HG03175 (cell line): ENCODE measurements around the gene HELZ.
"Not testable (repeated sequence)": the region's sequence is repeated elsewhere in the genome, so short reads cannot be mapped to it uniquely, and the experiment has no call there.

Experiments
- ATAC-seq: cut with Tn5 transposase; IDR thresholded peaks from one replicate; pipeline ENCODE4 v1.9.1; 2021; ENCODE audit warnings: mild to moderate bottlenecking, moderate library complexity; ENCODE audit not compliant: unreplicated experiment

The HELZ gene

DNA sequence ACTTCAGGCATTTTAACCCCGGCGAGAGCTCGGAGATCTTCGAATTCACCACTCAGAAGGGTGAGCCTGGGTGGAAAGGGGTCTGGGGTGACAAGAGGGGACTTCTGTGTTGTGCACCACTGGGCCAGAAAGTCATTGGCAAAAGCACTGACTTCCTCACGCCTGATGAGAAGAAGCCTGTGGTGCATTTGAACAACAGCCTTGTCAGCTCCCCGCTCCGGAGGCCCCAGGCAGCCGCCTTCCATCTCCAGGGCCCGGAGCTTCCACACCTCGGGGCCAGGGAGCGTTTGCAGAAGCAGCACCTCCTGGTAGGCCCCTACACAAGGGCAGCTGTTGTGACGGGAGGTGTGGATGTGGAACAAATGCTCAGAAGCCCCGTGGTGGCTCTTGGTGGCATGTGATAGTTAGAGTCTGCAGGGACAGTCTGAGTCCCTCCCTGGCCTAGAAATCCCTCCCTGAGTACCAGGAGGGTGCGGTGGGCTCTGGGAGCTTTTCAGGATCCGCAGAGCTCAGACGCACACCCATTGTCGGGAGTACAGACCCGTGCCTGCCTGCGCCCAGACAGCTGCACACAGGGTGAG, 190.9 kb downstream of the HELZ start:
- ATAC-seq, result no peak

- no peak for ATAC-seq
Observed at GRCh38 chr17:67053438-67054000, 191.5 kb downstream of the HELZ start.

- ATAC-seq, result no peak
Observed at GRCh38 chr17:67052720-67053437, 192.1 kb downstream of the HELZ start.

GRCh38 chr17:67051837-67052236, 193.2 kb downstream of the HELZ start:
- ATAC-seq, result no peak

GRCh38 chr17:67051155-67051538, 193.8 kb downstream of the HELZ start:
- ATAC-seq, result no peak

- ATAC-seq, result no peak
Observed at GRCh38 chr17:67050471-67051154, 194.4 kb downstream of the HELZ start.

DNA sequence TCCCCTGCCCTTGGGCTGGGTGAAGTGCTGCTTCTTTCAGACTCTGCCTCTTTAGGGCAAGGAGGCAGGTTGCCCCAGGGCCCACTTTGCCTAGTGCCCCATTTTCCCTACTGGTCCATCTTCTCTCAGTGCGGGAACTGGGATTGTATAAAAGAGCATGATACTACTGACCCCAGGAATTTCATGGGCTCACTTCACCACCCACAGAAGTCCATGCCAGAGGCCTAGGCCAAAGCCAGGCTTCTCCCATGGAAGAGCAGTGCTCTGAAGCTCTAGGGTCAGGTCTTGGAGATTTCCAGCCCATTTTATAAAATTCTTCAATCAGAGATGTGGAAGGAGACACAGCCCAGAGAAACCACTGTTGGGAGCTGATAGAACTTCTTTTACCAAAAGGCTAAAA, 194.9 kb downstream of the HELZ start:
- no peak for ATAC-seq

DNA sequence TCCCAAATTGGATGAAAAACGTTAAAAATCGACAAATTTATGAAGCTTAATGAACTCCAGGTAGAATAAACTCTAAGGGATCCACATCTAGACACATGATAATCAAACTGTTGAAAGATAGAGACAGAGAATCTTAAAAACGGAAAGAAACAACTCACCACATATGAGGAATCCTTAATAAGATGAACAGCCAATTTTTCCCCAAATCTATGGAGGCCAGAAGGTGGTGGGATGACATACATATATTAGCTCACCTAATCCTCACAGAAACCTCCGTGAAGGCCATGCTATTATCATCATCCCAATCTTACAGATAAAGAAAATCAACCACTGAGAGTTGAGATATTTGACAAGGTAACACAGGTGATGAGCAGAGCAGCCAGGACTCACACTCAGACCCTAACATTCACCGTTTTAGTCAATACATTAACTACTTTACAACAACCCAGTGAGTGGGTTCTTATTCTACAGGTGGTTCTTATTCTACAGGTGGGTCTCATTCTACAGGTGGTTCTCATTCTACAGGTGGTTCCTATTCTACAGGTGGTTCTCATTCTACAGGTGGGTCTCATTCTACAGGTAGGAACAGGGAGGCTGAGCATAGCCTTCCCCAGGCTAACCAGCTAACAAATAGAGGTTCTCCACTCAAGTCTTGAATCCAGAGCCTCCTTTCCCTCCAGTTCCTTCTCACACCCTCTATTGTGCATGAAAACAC, 195.8 kb downstream of the HELZ start:
- ATAC-seq, result no peak

DNA sequence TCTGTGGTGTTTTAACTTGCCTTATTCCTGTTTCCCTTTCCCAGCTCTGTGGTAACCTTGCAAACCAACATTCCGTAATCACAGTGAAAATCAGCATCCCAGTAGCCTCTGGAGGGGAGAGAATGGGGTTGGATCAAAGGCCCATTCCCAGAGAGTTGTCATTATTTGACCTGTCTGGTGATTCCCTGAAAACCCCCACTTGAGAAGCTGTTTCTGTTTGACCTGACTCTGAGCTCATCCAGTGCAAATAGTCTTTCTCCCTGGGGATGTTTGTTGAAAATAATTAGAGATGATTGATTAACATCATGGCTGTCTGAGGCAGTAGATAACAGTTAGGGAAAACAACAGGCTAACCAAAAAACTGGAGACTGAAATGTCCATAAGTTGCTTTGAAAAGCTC, 197.6 kb downstream of the HELZ start:
- no peak for ATAC-seq

- no peak for ATAC-seq
Observed at GRCh38 chr17:67046398-67046797, 198.6 kb downstream of the HELZ start.

DNA sequence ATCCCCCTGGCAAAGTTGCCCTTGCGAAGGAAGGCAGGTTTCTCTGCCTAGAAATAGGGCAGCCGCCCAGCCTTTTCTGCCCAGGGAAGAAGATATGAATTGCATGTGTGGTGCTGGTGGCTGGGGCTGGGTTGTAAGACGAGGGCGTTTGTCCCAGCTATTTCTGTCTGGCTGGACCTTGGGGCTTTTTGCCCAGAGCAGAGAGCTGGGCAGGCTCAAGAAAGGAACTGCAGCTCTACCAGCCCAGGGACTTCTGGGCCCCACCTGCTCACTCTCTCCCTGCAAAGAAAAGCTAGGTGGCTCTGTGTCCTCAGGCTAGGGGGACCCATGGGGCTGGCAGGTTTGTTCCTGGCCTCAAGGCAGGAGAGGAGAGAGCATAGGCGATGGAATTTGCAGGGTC, 200.1 kb downstream of the HELZ start:
- ATAC-seq, result no peak

DNA sequence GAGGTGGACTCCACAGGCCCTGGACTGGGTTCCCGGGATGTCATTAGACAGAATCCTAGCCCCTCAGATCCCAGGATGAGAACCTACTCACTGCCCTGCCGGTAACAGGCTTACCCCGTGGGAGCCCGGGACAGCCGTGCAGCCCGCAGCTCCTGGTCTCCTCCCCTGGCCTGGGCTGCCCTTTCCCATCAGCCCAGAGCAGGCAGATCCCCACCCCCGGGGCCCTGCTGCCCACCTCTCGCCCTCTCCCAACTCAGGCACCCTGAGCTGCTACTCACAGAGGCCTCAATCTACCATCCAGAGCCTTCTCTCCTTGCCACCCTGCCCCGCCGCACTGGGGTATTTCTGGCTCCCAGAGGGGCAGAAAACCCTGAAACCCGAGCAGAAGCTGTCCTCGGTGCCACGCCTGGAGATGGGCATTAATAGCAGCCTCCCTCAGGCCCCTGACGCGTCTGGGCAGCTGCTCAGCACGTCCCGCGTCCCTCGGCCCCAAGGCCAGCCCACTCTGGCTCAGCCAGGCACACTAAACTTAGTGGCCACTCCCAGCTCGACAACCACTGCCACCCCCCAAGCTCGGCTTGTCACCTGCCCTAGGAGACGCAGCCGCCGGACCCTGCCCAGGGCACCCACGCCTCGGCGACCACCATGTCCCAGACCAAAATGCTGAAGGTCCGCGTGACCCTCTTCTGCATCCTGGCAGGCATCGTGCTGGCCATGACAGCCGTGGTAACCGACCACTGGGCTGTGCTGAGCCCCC, 200.8 kb downstream of the HELZ start, which contains the start of gene CACNG1:
Gene CACNG1, plus strand, starts transcription at position 539 of the 757 bp plus-strand sequence. Its CDS starts 107 bp downstream, at position 646.
- no peak for ATAC-seq

DNA sequence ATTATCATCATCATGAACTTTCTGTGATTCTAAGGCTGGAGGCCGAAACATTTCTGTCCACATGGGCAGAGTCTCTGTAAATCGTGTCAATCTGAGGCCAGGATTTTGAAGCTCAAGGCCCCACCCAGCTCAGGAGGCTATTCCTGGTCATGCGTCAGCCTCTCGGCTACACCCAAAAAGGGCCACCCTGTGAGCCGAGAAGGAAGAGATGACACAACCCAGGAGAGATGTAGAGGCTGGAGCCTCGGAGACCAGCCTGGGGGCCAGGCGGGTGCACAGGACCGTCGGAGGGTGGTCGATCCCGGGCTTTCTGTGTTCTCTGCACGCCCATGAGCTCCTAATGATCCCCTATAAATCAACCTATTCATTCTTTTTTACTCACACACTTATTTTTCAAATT, 201.7 kb downstream of the HELZ start:
- ATAC-seq, result no peak

- no peak for ATAC-seq
Observed at GRCh38 chr17:67041941-67042899, 202.8 kb downstream of the HELZ start.

- ATAC-seq, result no peak
Observed at GRCh38 chr17:67041531-67041930, 203.5 kb downstream of the HELZ start.

GRCh38 chr17:67041119-67041518, 203.9 kb downstream of the HELZ start:
- not testable (repeated sequence) for ATAC-seq

- ATAC-seq, result no peak
Observed at GRCh38 chr17:67040652-67041051, 204.3 kb downstream of the HELZ start.

DNA sequence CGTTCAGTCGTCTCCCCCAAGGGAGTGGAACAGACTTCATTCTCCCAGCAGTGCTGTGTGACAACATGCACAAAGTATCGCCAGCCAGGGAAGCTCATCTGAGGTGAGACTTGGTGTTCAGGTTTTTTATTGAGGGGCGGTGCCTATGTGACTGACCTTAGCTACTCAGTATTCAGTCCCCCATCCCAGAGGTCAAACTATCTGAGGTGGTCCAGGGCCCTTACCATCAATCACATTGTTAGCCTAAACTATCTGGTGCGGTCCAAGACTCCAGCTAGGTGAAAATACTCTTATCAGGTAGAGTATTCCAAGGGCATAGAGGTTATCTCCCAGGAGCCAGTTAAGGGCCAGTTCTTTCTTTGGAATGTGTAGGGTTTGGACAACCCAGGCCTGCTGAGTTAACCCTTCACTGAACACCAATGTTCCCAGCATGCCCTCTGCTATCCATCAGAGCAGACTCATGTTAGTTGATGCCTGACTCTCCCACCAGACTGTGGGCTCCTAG, 206.1 kb downstream of the HELZ start:
- no peak for ATAC-seq
